22Rv1 (cell line): ENCODE results near the gene LCN12.

Experiments
- H3K27ac ChIP-seq: fragments of 450-650 bp; 2 replicates; pipeline ENCODE4 v1.5.1; 2017
- ZFX ChIP-seq: fragments of 450-650 bp; IDR thresholded peaks from 2 replicates; pipeline ENCODE4 v1.6.1; 2017; ENCODE audit warnings: antibody characterized with exemption, borderline replicate concordance
- TF ChIP-seq, protein P1 (sequence below): fragments of 450-650 bp; IDR thresholded peaks from 2 replicates; pipeline ENCODE4 v1.5.1; 2017; ENCODE audit warnings: mild to moderate bottlenecking

Gene LCN12

DNA sequence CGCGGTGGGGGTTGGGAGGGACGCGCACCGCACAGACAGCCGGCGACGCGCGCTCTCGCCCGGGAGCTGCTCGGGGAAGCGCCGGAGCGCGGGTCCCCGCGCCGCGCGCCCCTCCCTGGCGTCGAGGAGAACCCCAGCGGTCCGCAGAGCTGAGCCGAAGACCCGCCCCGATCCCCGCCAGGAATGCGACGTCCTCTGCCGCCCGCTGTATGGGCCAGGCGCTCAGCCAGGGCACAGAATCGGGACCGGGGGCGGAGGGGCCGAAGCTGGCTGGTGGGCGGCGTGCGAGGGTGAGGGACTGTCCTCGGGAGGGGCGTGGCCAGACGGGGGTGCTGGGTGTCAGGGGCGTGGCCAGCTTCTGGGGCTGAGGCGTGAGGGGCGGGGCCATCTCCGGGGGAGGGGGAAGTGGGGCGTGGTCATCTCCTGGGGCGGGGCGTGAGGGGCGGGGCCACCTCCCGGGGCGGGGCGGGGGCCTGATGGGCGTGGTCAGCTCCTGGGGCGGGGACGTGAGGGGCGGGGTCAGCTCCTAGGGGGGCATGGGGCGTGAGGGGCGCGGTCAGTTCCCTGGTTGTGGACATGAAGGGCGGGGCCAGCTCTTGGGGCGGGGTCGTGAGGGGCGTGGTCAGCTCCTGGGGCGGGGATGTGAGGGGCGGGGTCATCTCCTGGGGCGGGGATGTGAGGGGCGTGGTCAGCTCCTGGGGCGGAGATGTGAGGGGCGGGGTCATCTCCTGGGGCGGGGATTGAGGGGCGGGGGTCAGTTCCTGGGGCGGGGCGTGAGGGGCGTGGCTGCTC lies 26.2 kb downstream of the LCN12 start:
- peak overlapping the region; percentile 29; the same call in 1 of the 2 replicates for H3K27ac ChIP-seq

DNA sequence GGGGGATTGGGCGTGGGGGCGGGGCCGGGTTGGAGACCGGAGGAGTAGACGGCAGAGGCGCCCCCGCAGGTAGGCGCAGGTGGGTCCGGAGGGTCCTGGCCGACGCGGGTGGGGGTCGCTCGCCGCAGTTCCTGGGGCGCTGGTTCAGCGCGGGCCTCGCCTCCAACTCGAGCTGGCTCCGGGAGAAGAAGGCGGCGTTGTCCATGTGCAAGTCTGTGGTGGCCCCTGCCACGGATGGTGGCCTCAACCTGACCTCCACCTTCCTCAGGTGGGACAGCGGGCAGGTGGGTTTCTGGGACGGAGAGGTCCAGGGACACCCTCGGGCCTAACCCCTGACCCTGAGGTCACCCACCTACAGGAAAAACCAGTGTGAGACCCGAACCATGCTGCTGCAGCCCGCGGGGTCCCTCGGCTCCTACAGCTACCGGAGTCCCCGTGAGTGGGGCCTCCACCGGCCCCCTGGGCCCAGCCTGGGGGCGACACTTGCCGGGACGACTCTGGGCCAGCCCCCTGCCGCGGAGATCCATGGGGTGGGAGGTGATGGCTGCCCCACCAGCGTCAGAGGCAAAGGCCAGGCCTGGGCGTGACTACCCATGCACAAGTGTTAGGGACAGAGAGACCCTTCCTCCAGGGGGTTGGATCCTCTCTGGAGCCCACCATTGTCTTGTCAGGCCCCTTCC lies 26.9 kb downstream of the LCN12 start:
- no peak overlapping the region for H3K27ac ChIP-seq
- no peak for TF ChIP-seq ZFX
- TF ChIP-seq, protein P1, sequence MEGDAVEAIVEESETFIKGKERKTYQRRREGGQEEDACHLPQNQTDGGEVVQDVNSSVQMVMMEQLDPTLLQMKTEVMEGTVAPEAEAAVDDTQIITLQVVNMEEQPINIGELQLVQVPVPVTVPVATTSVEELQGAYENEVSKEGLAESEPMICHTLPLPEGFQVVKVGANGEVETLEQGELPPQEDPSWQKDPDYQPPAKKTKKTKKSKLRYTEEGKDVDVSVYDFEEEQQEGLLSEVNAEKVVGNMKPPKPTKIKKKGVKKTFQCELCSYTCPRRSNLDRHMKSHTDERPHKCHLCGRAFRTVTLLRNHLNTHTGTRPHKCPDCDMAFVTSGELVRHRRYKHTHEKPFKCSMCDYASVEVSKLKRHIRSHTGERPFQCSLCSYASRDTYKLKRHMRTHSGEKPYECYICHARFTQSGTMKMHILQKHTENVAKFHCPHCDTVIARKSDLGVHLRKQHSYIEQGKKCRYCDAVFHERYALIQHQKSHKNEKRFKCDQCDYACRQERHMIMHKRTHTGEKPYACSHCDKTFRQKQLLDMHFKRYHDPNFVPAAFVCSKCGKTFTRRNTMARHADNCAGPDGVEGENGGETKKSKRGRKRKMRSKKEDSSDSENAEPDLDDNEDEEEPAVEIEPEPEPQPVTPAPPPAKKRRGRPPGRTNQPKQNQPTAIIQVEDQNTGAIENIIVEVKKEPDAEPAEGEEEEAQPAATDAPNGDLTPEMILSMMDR, result no peak; the same call in 1 of the 2 replicates

More for the DNA sequence above, 26.2 kb downstream of the LCN12 start:
- no peak for TF ChIP-seq ZFX
- TF ChIP-seq, protein P1, result no peak

DNA sequence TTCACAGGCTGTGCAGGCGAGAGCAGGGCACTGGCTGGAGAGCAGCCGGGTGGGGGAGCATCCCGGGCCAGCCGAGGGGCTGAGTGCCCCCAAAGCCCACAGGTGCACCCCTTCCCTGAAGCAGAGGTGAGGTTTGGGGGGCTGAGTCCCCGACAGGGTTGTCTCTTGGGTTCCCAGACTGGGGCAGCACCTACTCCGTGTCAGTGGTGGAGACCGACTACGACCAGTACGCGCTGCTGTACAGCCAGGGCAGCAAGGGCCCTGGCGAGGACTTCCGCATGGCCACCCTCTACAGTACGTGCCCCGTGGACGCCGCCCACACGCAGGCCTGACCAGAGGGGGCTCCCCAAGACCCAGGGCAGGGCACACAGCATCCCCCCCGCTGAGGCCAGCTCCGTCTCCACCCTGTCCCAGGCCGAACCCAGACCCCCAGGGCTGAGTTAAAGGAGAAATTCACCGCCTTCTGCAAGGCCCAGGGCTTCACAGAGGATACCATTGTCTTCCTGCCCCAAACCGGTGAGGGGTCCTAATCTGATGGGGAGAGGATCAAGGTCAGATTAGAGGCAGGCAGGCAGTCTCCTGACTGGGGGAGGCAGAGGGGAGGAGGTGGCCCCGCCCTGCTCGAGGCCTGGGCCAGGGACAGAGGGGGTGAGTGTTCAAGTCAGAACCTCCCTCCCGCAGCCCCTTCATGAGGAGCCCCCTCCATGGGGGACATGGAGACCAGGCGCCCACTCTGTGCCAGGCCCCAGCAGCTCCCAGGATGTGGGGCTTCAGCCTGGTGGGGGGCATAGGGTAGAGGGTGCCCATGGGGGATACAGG lies 27.9 kb downstream of the LCN12 start:
- TF ChIP-seq ZFX, result no peak
- TF ChIP-seq, protein P1, result no peak
- H3K27ac ChIP-seq, result no peak overlapping the region

DNA sequence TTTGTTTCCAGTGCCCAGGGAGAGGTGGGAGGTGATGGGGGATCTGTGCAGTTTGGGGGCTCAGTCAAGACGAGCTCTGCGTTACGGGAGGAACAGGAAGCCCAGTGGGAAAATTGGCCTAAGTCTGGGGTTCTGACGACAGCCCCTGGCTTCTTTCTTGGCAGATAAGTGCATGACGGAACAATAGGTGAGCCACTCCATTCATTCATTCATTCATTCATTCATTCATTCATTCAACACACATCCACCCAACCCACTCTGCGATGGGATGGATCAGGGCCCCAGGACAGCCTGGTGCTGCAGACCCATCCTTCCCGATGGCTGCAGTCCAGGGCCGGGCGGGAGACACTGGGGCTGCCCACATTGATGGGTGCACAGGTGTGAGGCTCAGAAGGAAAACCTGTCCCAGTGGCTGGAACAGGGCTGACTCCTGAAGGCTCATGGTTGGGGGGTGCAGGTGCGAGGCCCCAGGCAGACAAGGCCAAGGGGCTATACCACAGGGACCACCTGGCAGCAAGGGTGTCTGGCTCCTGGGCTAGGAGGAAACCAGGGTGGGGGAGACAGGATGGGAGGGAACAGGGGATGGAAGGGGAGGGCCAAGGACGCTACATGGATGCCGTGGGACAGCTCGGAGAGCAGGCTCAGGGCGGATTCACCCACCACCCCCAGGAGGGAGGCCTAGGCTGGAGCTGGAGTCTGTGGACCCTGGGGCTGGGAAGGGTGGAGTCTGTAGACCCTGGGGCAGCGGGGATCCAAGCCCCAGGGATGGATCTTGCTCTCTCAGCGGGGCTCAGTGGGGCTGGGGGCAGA lies 28.8 kb downstream of the LCN12 start:
- TF ChIP-seq ZFX, result no peak
- TF ChIP-seq, protein P1, result no peak
- no peak overlapping the region for H3K27ac ChIP-seq

DNA sequence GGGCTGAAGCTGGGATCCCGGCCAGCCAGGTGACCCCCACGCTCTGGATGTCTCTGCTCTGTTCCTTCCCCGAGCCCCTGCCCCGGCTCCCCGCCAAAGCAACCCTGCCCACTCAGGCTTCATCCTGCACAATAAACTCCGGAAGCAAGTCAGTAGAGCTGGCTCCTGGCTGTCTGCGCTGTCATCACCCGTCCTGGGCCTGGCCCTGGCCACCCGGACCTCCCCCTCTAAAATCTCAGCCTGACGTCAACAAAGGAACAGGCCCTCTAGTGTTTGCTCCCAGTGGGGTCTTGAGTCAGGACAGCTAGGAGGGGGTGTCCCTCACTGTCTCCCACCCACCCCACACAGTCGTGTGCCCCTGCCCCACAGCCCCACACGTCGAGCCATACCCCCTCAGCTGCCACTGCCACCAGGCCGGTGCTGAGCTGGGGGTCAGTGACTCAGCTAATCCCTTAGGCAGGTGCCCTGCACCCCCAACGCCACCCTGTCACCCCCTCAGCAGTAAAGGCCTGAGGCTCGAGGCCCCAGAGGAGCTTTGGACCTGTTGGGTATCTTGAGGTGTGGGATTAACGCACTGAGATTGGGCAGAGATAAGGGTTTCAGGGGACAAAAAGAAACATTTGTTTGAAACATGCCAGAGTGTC lies 29.6 kb downstream of the LCN12 start:
- no peak for TF ChIP-seq ZFX
- TF ChIP-seq, protein P1, result no peak
- H3K27ac ChIP-seq, result no peak overlapping the region

DNA sequence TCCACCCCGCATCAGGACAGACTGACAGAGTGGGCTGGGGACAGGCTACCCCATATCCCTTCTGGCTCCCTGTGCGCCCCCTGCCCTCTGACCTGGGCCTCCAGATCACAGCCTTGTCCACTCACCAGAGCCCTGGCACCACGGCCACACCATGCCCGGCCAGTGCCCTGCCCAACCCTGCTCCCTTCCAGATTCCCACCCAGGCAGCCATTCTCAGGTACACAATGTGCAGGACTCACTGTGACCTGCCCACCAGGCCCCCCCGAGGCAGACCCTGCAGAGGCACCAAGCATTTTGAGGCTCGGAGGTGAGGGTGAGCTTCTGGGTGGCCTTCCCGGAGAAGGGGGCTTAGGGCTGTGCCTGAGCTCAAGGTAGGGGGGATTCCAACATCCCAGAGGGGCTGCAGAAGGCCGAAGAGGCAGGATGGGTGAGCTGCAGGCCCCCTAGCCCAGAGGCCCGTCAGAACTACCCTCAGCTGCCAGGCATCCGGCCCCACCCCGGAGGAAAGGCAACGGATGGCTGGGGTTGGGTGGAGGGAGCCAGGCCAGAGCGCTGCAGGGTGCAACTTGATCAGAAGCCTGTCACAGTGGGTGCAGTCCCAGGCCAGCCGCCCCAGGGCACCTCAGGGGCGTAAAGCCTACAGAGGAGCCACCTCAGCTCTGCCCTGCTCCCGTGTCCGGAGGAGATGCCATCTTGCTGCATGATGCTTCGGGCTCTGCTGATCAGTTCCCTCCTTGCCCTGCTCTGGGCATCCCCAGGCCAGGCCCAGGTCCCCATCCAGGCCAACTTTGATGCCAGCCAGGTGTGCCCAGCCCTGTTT lies 30.4 kb downstream of the LCN12 start, which contains the start of gene LCNL1:
LCNL1 (plus strand) TSS at position 762 of the 820 bp plus-strand sequence. CDS start 594 bp downstream, outside the sequence.
- TF ChIP-seq ZFX, result no peak
- TF ChIP-seq, protein P1, result no peak
- H3K27ac ChIP-seq, result no peak within 1 kb of the TSS
